Measurements from ENCODE around the gene CBFA2T2. TPM values are rescaled to one million over a fixed set of nuclear protein-coding genes. Genes with fewer than 3 reads are reported as not detected.

The CBFA2T2 gene
- total RNA-seq, 1 experiment from 2014 or later: 16.3 TPM

DNA sequence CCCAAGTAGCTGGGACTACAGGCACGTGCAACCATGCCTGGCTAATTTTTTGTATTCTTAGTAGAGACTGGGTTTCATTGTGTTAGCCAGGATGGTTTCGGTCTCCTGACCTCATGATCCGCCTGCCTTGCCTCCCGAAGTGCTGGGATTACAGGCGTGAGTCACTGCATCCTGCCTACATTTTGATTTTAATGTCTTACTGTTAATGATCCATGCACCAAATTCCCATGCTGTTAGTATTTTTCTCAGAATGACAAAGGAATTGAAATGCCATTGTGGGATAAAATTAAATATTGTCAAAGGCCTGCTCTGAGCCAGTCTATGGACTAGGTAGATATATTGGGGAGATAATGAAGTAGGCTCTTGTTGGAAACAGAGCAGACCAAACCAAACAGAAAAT lies 28.2 kb downstream of the CBFA2T2 start:
- H3K9me3 ChIP-seq (ENCODE audit: control insufficient read depth, insufficient read depth, low read depth, low read length): no peaks in the 10 kb centered on the region
- no peaks in the 10 kb centered on the region for H3K27me3 ChIP-seq (ENCODE audit: control insufficient read depth, insufficient read depth, low read length)
- no peak for TF ChIP-seq SIN3A (IDR thresholded peaks at IDR 0.05; ENCODE audit: borderline replicate concordance, insufficient read depth, low read depth, low read length)
- no peak for TF ChIP-seq POLR2AphosphoS5 (IDR thresholded peaks at IDR 0.05; ENCODE audit: low read depth, low read length)
- TF ChIP-seq, protein P1, sequence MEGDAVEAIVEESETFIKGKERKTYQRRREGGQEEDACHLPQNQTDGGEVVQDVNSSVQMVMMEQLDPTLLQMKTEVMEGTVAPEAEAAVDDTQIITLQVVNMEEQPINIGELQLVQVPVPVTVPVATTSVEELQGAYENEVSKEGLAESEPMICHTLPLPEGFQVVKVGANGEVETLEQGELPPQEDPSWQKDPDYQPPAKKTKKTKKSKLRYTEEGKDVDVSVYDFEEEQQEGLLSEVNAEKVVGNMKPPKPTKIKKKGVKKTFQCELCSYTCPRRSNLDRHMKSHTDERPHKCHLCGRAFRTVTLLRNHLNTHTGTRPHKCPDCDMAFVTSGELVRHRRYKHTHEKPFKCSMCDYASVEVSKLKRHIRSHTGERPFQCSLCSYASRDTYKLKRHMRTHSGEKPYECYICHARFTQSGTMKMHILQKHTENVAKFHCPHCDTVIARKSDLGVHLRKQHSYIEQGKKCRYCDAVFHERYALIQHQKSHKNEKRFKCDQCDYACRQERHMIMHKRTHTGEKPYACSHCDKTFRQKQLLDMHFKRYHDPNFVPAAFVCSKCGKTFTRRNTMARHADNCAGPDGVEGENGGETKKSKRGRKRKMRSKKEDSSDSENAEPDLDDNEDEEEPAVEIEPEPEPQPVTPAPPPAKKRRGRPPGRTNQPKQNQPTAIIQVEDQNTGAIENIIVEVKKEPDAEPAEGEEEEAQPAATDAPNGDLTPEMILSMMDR (IDR thresholded peaks at IDR 0.05): no peak
- TF ChIP-seq, protein P2, sequence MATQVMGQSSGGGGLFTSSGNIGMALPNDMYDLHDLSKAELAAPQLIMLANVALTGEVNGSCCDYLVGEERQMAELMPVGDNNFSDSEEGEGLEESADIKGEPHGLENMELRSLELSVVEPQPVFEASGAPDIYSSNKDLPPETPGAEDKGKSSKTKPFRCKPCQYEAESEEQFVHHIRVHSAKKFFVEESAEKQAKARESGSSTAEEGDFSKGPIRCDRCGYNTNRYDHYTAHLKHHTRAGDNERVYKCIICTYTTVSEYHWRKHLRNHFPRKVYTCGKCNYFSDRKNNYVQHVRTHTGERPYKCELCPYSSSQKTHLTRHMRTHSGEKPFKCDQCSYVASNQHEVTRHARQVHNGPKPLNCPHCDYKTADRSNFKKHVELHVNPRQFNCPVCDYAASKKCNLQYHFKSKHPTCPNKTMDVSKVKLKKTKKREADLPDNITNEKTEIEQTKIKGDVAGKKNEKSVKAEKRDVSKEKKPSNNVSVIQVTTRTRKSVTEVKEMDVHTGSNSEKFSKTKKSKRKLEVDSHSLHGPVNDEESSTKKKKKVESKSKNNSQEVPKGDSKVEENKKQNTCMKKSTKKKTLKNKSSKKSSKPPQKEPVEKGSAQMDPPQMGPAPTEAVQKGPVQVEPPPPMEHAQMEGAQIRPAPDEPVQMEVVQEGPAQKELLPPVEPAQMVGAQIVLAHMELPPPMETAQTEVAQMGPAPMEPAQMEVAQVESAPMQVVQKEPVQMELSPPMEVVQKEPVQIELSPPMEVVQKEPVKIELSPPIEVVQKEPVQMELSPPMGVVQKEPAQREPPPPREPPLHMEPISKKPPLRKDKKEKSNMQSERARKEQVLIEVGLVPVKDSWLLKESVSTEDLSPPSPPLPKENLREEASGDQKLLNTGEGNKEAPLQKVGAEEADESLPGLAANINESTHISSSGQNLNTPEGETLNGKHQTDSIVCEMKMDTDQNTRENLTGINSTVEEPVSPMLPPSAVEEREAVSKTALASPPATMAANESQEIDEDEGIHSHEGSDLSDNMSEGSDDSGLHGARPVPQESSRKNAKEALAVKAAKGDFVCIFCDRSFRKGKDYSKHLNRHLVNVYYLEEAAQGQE (IDR thresholded peaks at IDR 0.05; ENCODE audit: insufficient read depth in 1 of 2, low read depth in 2 of 2, low read length in 1 of 2): no peak
- no peak for TF ChIP-seq TCF7L2 (IDR thresholded peaks at IDR 0.05; ENCODE audit: low read depth, low read length)
- H3K4me1 ChIP-seq (ENCODE audit: control insufficient read depth, insufficient read depth, low read length): no peaks in the 10 kb centered on the region
- no TSS peak for BruUV-seq (replicated peaks)
- in situ Hi-C loops (cut with HindIII; ENCODE audit: low pct_unique_long_range_greater_than_20kb, low sequenced_read_pairs): no loop called here
- ATAC-seq (0 out of 2 replicates have a peak, but pooled peaks have one; percentile 51), DNase-seq (ENCODE audit: low read depth, low spot score) (no peak)
- CTCF ChIA-PET: no interaction called here
- no peak overlapping the region for H3K27ac ChIP-seq (ENCODE audit: low read length)
- no peaks in the 10 kb centered on the region for H3K36me3 ChIP-seq (ENCODE audit: control insufficient read depth, insufficient read depth, low read length)
- POLR2A ChIA-PET: no interaction called here
- H3K4me3 ChIP-seq (ENCODE audit: low read depth in 2 of 2, low read length in 2 of 2): no peak overlapping the region
- intact Hi-C loops (cut with micrococcal nuclease; ENCODE audit: unreplicated experiment): no loop called here

DNA sequence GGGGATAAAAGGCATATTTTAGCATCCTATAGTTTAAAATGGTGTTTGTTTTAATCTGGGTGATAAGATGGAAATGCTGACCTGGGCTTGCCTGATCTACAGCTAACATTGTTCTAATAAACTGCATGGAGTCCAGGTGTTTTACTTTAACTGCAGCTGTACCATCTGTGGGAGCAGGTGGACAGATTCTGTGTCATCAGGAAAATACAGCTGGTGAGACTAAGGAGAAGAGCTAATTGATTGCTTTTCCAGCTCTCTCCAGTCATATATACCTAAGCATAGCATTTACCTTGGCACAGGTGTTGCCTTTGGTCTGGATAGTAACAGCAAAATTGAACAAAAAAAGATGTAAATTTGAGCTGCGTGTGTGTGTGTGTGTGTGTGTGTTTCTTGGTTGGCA lies 31.6 kb downstream of the CBFA2T2 start:
- no peaks in the 10 kb centered on the region for H3K9me3 ChIP-seq (ENCODE audit: control insufficient read depth, insufficient read depth, low read depth, low read length)
- POLR2A ChIA-PET: no interaction called here

More for the DNA sequence above, 31.6 kb downstream of the CBFA2T2 start:
- intact Hi-C loops (cut with micrococcal nuclease; ENCODE audit: unreplicated experiment) (no loop called here), in situ Hi-C loops (cut with HindIII; ENCODE audit: low pct_unique_long_range_greater_than_20kb, low sequenced_read_pairs) (no loop called here)
- CTCF ChIA-PET: no interaction called here
- DNase-seq (ENCODE audit: low read depth, low spot score): no peak
- ATAC-seq: no peak
- H3K4me3 ChIP-seq (ENCODE audit: low read depth in 2 of 2, low read length in 2 of 2): no peak overlapping the region
- H3K36me3 ChIP-seq (ENCODE audit: control insufficient read depth, insufficient read depth, low read length): no peaks in the 10 kb centered on the region
- H3K4me1 ChIP-seq (ENCODE audit: control insufficient read depth, insufficient read depth, low read length): no peaks in the 10 kb centered on the region
- TF ChIP-seq, protein P1 (IDR thresholded peaks at IDR 0.05): no peak
- TF ChIP-seq, protein P2 (IDR thresholded peaks at IDR 0.05; ENCODE audit: insufficient read depth in 1 of 2, low read depth in 2 of 2, low read length in 1 of 2): no peak
- TF ChIP-seq SIN3A (IDR thresholded peaks at IDR 0.05; ENCODE audit: borderline replicate concordance, insufficient read depth, low read depth, low read length) (no peak), TCF7L2 (IDR thresholded peaks at IDR 0.05; ENCODE audit: low read depth, low read length) (no peak), POLR2AphosphoS5 (IDR thresholded peaks at IDR 0.05; ENCODE audit: low read depth, low read length) (no peak)
- H3K27ac ChIP-seq (ENCODE audit: low read length): no peak overlapping the region
- H3K27me3 ChIP-seq (ENCODE audit: control insufficient read depth, insufficient read depth, low read length): no peaks in the 10 kb centered on the region
- no TSS peak for BruUV-seq (replicated peaks)

Measured in Panc1 (cell line).